ACHN (cell line): ENCODE results near the gene SLC7A10.
"Not testable (repeated sequence)": the region's sequence is repeated elsewhere in the genome, so short reads cannot be mapped to it uniquely, and the experiment has no call there.

Source experiments
- DNase-seq: peaks from one replicate; pipeline ENCODE4 v3.0.0-alpha.2; 2015
- in situ Hi-C: cut with HindIII; loops from 2 replicates; pipeline ENCODE4 v1.10.0; 2017; ENCODE audit warnings: low sequenced_read_pairs, low pct_ligation_motif_present, low pct_unique_long_range_greater_than_20kb

SLC7A10 gene

DNA sequence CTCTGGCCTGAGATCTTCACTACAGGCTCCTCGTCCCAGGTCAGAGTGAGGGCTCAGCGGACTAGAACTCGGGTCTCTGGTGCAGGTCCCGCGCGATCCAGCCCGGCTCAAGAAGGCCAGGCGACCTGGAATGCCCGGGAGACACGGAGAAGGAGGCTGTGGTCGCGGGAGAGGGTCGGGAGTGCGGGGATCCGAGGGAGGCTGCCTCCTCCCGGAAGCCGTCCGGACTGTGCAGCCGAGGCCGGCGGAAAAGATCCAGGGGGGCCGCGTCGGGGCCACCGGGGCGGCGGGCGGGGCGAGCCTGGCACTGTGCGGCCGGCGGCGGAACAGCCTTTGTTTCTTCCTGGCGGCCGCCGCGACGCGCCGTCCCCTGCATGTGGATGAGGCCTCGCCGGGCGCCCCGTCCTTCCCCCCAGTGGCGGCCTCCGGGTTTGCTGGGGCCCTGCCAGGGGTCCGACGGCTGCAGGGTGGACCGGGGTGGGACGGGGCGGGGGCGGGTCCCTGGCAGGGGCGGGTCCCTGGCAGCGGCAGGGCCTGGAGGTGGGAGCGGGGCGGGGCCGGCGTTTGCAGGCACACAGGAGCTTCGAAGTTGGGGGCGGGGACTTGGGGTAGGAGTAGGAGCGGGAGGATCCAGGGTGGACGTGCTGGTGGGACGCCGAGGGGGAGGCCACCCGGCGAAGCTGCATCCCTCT lies 1.0 kb upstream of the SLC7A10 start:
- in situ Hi-C loops: no loop called here
- DNase-seq: no peak

DNA sequence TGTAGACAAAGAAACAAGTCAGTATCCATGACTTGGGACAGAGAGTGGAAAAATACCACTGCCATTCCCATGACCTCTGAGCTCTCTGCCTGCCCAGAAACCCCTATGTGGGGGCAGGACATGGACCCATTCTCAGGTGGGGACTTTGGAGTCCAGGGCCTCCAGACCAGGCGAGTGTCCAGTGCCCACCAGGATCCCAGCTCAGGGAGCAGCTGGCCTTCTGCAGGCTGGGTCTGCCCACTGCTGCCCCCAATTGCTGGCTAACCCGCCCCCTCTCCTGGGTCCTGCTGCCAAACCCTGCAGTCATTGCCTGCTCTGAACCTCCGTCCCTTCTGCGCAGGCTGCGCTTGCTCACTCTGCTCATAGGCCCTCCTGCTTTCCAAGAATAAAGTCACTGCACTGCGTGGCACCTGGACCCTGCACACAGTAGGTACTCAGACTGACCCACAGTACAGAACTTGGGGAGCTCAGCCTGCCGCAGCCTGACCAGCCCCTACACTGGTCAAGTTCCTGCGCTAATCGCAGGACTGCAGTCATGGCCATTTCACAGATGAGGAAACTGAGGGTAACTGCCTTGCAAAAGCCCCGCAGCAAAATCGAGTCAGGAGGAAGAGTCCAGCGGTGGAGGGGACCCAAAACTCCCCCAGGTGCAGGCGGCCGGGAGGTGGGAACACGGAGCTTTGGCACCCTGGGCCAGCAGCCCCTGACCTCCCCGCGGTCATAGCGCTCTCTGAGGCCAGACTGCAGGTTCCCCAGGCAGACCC lies 774 bp downstream of the SLC7A10 start:
- in situ Hi-C loops: no loop called here
- no peak for DNase-seq

DNA sequence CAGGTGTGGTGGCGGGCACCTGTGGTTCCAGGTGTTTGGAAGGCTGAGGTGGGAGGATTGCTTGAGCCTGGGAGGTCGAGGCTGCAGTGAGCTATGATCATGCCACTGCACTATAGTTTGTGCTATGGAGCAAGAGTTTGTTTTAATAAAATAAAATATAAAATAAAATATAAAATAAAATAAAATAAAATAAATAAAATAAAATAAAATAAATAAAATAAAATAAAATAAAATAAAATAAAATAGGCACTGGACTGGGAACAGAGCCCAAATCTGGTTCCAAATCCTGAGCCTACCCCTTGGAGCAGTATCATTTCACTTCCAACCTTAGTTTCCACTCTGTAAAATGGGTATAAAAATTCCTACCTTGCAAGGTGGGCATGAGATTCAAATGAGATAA lies 3.4 kb downstream of the SLC7A10 start:
- DNase-seq, in situ Hi-C loops: not testable (repeated sequence)

DNA sequence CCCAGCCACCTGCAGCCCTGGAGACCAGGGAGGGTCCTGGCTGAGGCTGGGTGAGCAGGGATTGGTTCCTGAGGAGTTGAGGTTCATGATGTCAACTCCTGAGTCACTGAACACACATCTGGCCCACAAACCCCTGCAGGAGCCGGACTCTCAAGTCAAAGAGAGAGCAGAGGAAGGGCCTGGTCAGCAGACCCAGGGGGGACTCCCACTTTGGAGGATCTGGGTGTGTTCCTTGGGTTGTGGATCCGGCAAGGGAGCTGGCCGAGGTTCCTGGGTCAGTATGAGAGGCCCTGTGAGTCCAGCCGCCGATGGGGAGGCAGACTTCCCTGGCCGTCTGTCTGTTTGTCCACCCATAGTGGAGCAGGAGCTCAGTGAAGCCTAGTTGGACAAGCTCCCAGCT lies 4.0 kb downstream of the SLC7A10 start:
- DNase-seq: no peak
- in situ Hi-C loops: no loop called here

DNA sequence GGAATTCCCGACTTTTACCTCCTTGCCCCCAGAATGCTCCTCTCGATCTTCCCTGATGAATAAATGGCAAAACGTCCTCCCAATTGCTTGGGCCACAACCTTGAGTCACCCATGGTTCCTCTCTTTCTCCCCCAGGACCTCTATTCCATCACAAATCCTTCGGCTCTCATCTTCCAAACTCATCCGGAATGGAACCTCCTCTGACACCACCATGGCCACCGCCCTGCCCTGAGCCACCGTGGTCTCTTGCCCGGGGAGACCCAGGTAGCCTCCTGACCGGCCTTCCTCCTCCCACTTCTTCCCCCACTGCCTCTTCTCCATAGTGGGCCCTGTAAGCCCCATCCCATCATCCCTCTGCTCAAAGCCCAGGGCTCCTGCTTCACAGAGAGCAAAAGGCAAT lies 4.9 kb downstream of the SLC7A10 start:
- in situ Hi-C loops: no loop called here

DNA sequence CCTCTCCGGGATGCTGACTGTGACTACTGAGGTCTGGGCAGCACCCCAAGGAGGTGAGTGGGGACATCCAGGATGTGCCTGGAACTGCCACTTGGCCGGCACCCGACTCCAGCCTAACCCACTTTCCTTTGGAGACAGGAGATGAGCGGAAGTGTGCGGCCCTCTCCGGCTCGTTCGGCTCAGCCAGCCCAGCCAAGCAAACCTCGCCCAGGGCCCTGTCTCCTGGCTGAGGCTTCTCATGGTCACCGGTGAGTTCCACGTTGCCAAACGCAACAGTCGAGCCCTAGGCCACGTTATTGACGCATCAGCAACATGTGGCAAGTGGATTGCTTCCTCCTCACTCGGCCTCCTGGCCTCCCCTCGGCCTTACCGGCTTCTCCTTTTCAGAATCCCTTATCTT lies 5.5 kb downstream of the SLC7A10 start:
- DNase-seq: no peak
- in situ Hi-C loops: no loop called here

More for the DNA sequence above, 4.9 kb downstream of the SLC7A10 start:
- no peak for DNase-seq

DNA sequence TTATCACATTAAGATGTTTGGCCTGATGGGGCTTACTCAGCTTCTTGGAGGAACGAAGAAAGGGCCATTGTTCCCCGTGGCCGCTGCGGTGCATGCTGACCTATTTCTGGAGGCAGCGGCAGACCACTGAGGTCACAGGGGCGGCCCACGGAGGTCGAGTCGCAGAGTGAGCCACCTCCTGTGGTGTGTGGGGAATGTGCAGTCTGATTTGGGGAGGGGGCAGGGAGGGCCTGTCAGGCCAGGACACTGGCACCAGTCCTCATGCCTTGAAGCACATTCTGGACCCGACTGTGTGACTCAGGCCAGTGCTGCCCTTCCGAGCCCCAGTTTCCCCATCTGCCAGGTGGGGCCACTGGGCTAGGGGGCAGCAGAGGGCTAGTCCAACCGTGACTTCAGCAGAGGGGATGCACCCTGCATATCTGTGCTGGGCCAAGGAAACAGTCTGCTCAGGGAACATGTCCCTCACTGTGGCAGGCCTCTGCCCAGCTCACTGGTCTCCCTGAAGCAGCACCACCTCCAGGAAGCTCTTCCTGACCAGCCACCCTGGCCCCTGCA lies 6.3 kb downstream of the SLC7A10 start:
- no peak for DNase-seq
- in situ Hi-C loops: no loop called here

DNA sequence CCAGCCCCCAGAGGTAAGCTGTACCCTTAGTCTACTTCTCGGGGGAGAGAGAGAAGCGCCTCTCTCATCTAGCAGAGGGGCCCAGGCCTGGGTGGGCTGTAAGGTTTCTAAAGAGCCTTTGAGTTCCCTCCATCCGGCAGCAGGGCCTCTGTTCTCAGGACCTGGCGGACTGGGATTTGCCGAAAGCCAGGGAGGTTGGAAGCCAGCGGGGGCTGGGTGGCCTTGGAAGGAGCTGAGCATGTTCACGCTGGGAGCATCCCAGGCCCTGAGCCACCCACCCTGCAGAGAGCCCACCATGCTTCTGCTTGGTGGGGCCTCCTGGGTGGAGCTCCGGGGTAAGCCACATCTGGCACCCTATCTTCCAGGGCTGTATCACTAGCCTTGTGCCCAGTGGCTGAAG lies 7.8 kb downstream of the SLC7A10 start:
- no peak for DNase-seq
- in situ Hi-C loops: no loop called here

DNA sequence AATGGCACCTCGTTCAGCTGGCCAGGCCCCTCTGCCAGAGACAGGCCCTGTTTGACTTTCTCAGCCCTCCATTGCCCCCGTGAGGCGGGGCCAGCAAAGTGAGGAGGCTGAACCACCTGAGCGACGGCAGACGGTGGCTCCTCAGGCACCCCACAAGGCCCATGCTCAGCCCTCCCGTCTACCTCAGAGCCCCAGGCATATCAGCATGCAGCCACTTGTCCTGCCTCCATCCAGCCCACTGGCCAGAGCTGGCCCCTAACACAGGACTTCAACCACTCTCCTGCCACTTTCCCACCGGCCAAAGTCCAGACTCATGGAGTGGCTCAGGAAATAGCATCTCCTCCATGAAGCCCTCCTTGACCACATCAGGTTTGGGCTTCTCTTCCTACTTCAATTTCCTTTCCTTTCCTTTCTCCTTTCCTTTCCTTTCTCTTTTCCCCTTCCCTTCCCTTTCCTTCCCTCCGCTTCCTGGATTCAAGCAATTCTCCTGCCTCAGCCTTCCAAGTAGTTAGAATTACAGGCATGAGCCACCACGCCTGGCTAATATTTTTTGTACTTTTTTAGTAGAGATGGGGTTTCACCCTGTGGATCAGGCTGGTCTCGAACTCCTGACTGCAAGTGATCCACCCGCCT lies 9.3 kb downstream of the SLC7A10 start:
- DNase-seq: no peak
- in situ Hi-C loops: no loop called here

DNA sequence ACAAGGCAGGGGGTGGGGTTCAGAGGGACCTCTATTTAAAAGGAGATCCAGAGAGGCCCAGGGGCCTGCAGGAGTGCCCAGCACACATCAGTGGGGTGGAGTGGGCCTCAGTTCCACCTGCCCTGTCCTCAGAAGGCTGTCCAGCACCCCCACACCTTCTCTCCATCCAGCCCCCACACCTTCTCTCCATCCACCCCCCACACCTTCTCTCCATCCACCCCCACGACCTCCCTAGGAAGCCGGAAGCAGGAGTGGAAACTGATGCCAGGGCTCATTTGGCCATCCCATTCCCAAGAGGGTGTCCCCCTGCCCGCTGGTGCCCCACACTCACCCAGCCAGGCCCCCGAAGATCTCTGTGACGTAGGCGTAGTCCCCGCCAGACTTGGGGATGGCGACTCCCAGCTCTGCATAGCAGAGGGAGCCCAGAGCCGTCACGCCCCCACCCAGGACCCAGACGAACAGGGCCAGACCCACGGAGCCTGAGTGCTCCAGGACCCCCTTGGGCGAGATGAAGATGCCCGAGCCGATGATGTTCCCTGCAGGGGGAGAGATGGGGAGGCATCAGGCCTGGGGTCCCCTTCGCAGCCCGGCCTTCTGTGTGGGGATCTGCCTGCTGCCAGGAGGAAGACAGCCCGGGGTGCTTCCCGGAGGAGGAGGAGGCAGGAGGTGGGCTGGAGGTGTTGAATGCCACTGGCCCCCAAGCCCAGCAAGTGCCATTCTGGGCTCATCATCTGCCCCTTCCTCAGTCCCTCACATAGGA lies 10.0 kb downstream of the SLC7A10 start:
- DNase-seq: no peak
- in situ Hi-C loops: no loop called here

DNA sequence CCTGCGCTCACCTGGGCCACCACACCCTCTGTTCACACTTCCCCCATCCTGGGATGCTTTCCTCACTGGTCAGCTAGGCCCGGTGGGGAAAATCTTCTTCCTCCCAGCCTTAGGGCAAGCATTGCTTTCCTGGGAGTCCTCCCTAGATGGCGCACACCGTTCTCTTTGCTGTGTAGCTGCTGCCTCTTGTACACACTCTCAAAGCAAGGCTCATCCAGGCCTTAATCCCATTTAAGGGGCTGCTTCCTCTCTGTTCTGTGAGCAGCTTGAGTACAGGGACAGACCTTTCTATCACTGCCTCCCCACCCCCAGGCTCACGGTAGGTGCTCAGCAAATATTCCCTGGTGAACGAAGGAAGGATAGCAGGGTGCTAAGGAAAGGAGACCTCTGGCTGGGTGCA lies 11.1 kb downstream of the SLC7A10 start:
- DNase-seq: peak; percentile 11
- in situ Hi-C loops: no loop called here

DNA sequence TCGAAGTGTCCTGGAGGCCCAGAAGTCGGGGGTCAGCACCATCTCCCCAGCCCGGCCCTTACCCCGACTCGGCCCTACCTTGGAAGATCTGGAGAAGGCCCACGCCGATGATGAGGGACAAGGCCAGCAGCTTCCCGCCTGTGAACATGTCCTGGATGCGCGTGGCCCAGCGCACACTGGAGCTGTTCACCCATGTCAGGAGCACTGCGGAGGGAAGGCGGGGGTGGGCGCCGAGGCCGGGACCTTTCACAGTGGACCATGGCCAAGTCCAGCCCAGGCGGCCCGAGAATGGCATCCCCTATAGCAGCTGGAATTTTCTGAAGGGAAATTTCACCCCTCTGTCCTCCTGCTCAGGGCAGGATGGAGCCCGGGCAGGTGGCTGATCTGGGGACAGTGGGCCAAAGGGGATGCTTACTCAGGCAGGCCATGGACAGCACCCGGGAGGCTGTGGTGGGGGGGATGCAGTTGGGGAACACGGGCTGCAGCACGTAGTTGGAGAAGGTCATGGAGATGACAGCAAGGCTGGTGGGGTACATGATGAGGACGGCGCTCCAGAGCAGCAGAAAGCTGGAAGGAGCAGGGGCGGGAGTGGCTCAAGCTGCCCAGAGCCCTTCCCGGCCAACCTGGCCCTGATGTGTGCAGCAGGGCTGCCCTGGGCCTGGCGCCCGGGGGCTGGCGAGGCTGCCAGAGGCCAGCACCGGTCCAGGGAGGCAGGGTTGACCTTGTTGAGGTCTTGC lies 13.0 kb downstream of the SLC7A10 start:
- in situ Hi-C loops: no loop called here
- DNase-seq: no peak

DNA sequence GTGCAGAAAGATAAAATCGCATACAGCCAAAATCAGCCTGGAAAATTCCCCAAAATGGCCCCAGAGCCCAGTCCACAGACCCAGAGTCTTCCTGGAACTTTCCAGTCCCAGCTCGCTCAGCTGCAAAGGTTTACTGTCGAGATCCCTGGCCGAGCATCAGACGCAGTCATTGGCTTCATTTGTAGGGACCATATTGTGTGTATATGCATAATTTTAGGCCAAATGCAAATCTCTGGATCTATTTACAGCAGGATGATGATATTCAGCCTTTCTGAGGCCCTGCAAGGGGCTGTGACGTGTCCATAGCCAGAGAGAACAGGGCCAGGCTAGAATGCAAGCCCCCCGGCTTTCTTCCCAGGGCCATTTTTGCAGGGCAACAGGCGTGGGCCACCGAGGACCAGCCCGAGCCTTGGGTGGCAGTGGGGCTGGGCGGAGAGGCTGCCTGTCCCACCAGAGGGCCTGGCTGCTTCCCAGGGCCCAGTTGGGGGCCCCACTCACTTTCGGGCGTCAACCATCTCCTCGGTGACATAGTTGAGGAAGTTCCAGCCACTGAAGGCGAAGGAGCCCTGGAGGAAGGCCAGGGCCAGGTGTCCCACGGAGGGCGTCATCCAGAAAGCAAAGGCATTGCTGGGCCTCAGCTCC lies 13.7 kb downstream of the SLC7A10 start:
- DNase-seq: no peak
- in situ Hi-C loops: no loop called here

DNA sequence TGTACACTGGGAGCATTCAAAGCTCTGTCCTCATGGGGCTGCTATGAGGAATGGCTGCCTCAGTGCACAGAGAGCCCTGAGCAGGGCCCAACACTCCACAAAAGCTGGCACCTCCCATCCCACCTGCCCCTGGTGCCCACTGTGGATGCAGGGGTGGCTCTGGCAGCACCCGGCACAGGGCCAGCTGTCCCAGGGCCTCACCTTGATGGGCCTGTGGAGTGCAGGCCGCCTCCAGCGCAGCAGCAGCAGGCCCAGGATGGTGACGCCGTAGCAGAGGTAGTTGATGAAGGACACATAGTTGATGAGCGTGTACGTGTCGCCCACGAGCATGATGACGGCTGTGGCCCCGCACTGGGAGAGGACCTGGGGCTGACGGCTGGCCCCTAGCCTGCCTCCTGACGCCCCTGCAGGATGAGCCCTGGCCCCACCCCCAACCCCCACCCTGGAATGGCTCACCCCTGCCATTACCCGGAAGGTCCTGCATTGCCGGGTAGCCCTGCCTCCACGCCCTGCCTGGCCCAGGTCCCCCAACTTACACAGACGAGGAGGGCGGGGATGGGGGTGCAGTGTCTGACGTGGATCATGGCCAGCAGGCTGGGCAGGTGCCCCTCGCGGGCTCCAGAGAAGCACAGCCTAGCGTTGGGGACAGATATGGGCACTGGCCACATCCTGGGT lies 15.2 kb downstream of the SLC7A10 start:
- in situ Hi-C loops: no loop called here

DNA sequence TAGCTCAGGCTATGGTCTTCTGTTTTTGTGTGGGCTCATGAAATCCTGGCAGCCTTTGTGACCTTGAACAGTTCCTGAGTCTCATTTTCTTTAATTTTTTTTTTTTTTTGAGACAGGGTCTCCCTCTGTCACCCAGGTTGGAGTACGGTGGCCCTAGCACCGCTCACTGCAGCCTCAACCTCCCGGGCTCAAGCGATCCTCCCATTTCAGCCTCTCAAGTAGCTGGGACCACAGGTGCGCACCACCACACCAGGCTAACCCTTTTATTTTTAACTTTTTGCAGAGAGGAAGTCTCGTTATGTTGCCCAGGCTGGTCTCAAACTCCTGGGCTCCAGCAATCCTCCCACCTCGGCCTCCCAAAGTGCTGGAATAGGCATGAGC lies 15.8 kb downstream of the SLC7A10 start:
- in situ Hi-C loops, DNase-seq: not testable (repeated sequence)

More for the DNA sequence above, 15.2 kb downstream of the SLC7A10 start:
- DNase-seq: no peak

DNA sequence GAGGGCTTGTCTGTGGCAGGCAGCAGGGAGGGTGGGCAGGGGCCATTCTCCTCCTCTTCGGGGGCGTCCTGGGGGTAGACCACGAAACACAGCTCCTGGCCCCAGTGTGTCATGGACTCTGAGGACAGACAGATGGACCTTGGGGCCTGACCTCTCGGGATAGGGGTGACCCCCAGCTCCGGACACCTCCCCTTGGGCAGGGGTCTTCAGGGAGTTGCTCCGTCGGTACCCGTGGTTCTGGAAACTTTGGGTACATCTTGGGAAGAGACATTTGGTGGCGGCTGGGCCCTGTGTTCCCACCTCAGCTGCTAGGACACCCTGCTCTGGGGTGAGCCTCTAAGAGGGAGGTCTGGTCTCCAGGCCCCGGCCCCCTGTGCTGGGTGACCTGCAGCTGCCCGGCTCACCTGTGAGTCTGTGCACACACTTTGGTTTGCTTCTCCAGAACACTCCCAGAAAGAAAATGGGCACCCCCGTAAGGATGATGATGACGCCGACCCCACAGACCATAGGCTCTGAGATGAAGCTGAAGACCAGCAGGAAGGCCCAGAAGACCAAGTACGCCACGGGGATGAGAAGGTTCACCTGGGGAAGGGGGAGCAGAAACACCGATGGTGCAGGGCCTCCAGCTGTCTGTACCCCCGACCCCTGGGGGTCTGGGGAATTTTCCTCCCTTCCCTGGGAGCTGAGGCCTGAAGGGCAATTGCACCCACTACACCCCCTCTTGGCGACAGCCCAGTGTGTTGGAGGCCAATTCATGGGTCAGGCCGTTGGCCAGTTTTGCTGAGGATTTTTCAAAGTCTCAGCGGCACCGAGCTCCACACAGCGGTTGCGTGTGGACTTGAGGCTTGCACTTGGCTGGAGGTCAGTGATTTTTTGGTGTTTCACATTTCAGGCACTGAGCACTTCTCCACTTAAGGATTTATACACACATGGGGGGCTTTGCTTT lies 16.5 kb downstream of the SLC7A10 start:
- no peak for DNase-seq
- in situ Hi-C loops: no loop called here
